HepG2 (cell line): ENCODE measurements around the gene ATP8B1. TPM values are rescaled to one million over a fixed set of nuclear protein-coding genes. Genes with fewer than 3 reads are reported as not detected.

Experiments
- ATAC-seq: fragments of 200-7000 bp; cut with Tn5 transposase; 3 replicates; pipeline ENCODE4 v1.9.1; 2020; ENCODE audit warnings: mild to moderate bottlenecking, moderate library complexity
- BruUV-seq: library from RNA; stranded (reverse); fragments of 400-500 nt; replicated peaks from 2 replicates; lab custom pipeline; 2021; lab: Mats Ljungman, UMichigan
- CTCF ChIA-PET: fragments of 300-600 bp; formaldehyde crosslinking; extraction: SDS; loops from one replicate; lab custom pipeline; 2021; ENCODE audit warnings: low total read pairs, inconsistent platforms, low intra/inter-chr PET ratio; lab: Yijun Ruan, JAX
- POLR2A ChIA-PET: fragments of 350-600 bp; sonication (Branson Sonifier 250); formaldehyde crosslinking; loops from one replicate; lab custom pipeline; 2020; ENCODE audit warnings: antibody characterized with exemption, inconsistent platforms; lab: Yijun Ruan, JAX
- DNase-seq: peaks from one replicate; pipeline ENCODE4 v3.0.0-alpha.2; 2015; ENCODE audit warnings: low spot score
- FAIRE-seq: peaks from 3 replicates; lab custom pipeline; 2011; peaks lifted over from hg19 to GRCh38; lab: Jason Lieb, UNC
- H2AFZ ChIP-seq: one replicate; pipeline ENCODE4 v1.6.1; 2011; ENCODE audit warnings: low read length, inconsistent platforms
- H3K27ac ChIP-seq: fragments of 300-600 bp; 3 replicates; pipeline ENCODE4 v1.8.0; 2011; ENCODE audit warnings: mixed run types, mild to moderate bottlenecking, mixed read lengths, low read length, inconsistent platforms; ENCODE audit not compliant: insufficient read depth; ENCODE audit errors: extremely low read length
- H3K27me3 ChIP-seq, 2 experiments: fragments of 200-600 bp in 1 of 2; 2 replicates in 1 of 2; 3 replicates in 1 of 2; pipeline versions ENCODE4 v1.6.0 to v1.8.0; 2011; ENCODE audit warnings: low read length in 2 of 2, mild to moderate bottlenecking in 2 of 2, moderate library complexity in 2 of 2, inconsistent platforms in 1 of 2; ENCODE audit not compliant: insufficient read depth in 2 of 2, control insufficient read depth in 1 of 2
- H3K36me3 ChIP-seq, 2 experiments: fragments of 200-600 bp in 1 of 2; replicated peaks in 1 of 2; 2 replicates in 1 of 2; 3 replicates in 1 of 2; pipeline versions ENCODE4 v1.5.1 to v1.8.0; 2011; ENCODE audit warnings: low read length in 2 of 2, inconsistent platforms in 1 of 2; ENCODE audit not compliant: insufficient read depth in 2 of 2, control insufficient read depth in 1 of 2
- H3K4me1 ChIP-seq: 2 replicates; pipeline ENCODE4 v1.5.1; 2012; ENCODE audit warnings: low read length, inconsistent platforms; ENCODE audit not compliant: insufficient read depth
- H3K4me2 ChIP-seq: 2 replicates; pipeline ENCODE4 v1.6.0; 2011; ENCODE audit warnings: low read depth, low read length, inconsistent platforms
- H3K4me3 ChIP-seq, 3 experiments: fragments of 200-600 bp in 1 of 3; sonication (generic), shearing (Covaris generic) in 1 of 3; replicated peaks in 1 of 3; 2 replicates each; pipeline ENCODE4 v1.5.1; 2011 to 2016; ENCODE audit warnings: low read length in 3 of 3, inconsistent platforms in 2 of 3, low read depth in 2 of 3, mild to moderate bottlenecking in 2 of 3, control low read depth in 1 of 3, mixed read lengths in 1 of 3; ENCODE audit not compliant: insufficient read depth in 1 of 3
- H3K79me2 ChIP-seq: one replicate; pipeline ENCODE4 v1.6.1; 2011; ENCODE audit warnings: low read length, inconsistent platforms; ENCODE audit not compliant: insufficient read depth
- H3K9ac ChIP-seq: 2 replicates; pipeline ENCODE4 v1.6.0; 2011; ENCODE audit warnings: mild to moderate bottlenecking, low read depth, low read length, inconsistent platforms; ENCODE audit not compliant: insufficient read depth
- H3K9me3 ChIP-seq: 2 replicates; pipeline ENCODE4 v1.5.1; 2012; ENCODE audit warnings: mild to moderate bottlenecking, low read length
- H4K20me1 ChIP-seq: 2 replicates; pipeline ENCODE4 v1.6.0; 2011; ENCODE audit warnings: inconsistent platforms, mild to moderate bottlenecking, low read length, moderate library complexity; ENCODE audit not compliant: insufficient read depth
- AKAP8 ChIP-seq: sonication (generic); formaldehyde crosslinking; IDR thresholded peaks from 2 replicates; pipeline ENCODE4 v1.5.1; 2020; ENCODE audit warnings: mild to moderate bottlenecking, missing genetic modification reagents
- CEBPB ChIP-seq: IDR thresholded peaks from 2 replicates; pipeline ENCODE4 v1.6.1; 2011; ENCODE audit warnings: low read depth, low read length, improper control_type of control experiment, borderline replicate concordance
- CSRNP1 ChIP-seq: sonication (generic); formaldehyde crosslinking; IDR thresholded peaks from 2 replicates; pipeline ENCODE4 v1.8.1; 2023; ENCODE audit warnings: mild to moderate bottlenecking, missing genetic modification reagents
- GLI4 ChIP-seq: sonication (generic); formaldehyde crosslinking; IDR thresholded peaks from 2 replicates; pipeline ENCODE4 v1.5.1; 2020; ENCODE audit warnings: missing genetic modification reagents, mild to moderate bottlenecking, moderate library complexity, borderline replicate concordance
- HDAC2 ChIP-seq: sonication (generic); formaldehyde crosslinking; IDR thresholded peaks from 2 replicates; pipeline ENCODE4 v1.4.0; 2020; ENCODE audit warnings: missing genetic modification reagents
- HES4 ChIP-seq: sonication (generic); formaldehyde crosslinking; IDR thresholded peaks from 2 replicates; pipeline ENCODE4 v1.9.0; 2021; ENCODE audit warnings: mild to moderate bottlenecking, missing genetic modification reagents, borderline replicate concordance
- KMT2A ChIP-seq: sonication (generic); formaldehyde crosslinking; IDR thresholded peaks from 2 replicates; pipeline ENCODE4 v1.4.0; 2020; ENCODE audit warnings: missing genetic modification reagents
- PHF21A ChIP-seq: sonication (generic); formaldehyde crosslinking; IDR thresholded peaks from 2 replicates; pipeline ENCODE4 v1.5.0; 2020; ENCODE audit warnings: mild to moderate bottlenecking, missing genetic modification reagents
- SALL1 ChIP-seq: sonication (generic); formaldehyde crosslinking; IDR thresholded peaks from 2 replicates; pipeline ENCODE4 v1.8.0; 2022; ENCODE audit warnings: mild to moderate bottlenecking, missing genetic modification reagents
- ZC3H13 ChIP-seq: sonication (generic); formaldehyde crosslinking; IDR thresholded peaks from 2 replicates; pipeline ENCODE4 v1.8.1; 2023; ENCODE audit warnings: mild to moderate bottlenecking, missing genetic modification reagents, moderate library complexity
- ZIK1 ChIP-seq: sonication (generic); formaldehyde crosslinking; IDR thresholded peaks from 2 replicates; pipeline ENCODE4 v1.5.0; 2020; ENCODE audit warnings: mild to moderate bottlenecking, low read depth, missing genetic modification reagents, borderline replicate concordance
- ZNF224 ChIP-seq: sonication (generic); formaldehyde crosslinking; IDR thresholded peaks from 2 replicates; pipeline ENCODE4 v1.5.0; 2020; ENCODE audit warnings: mild to moderate bottlenecking, missing genetic modification reagents
- ZNF275 ChIP-seq: sonication (generic); formaldehyde crosslinking; IDR thresholded peaks from 2 replicates; pipeline ENCODE4 v1.8.0; 2022; ENCODE audit warnings: missing genetic modification reagents, mild to moderate bottlenecking, inconsistent platforms, borderline replicate concordance
- ZNF331 ChIP-seq: sonication (generic); formaldehyde crosslinking; IDR thresholded peaks from 2 replicates; pipeline ENCODE4 v1.4.0; 2020; ENCODE audit warnings: missing genetic modification reagents
- WGBS: methylation state at CpG from one replicate; pipeline ENCODE4 v1.1.6; 2017; ENCODE audit warnings: low lambda C conversion rate; 5-methylcytosine and 5-hydroxymethylcytosine counted together
- in situ Hi-C: cut with HindIII; loops from 2 replicates; pipeline ENCODE4 v1.10.0; 2017; ENCODE audit warnings: low pct_unique_long_range_greater_than_20kb; ENCODE audit not compliant: extremely low pct_ligation_motif_present
- intact Hi-C: fragments of 100-400 bp; cut with micrococcal nuclease; formaldehyde crosslinking; loops from one replicate; pipeline ENCODE4 v1.10.0; 2022; ENCODE audit not compliant: unreplicated experiment
- polyA plus RNA-seq, 8 experiments: library from polyadenylated mRNA; depleted of rRNA in 3 of 8; stranded (reverse) in 7 of 8; unstranded in 1 of 8; fragments of >200 nt; fragmentation: Illumina TruSeq in 4 of 8; extraction: Trizol in 4 of 8; gene quantifications; 2 replicates each; pipeline versions ENCODE4 v1.2.1 to v1.2.3, GENCODE V29; 2011 to 2016; ENCODE audit warnings: low read depth in 4 of 8, missing spikeins in 1 of 8, mixed read lengths in 1 of 8; ENCODE audit not compliant: insufficient read depth in 1 of 8
- total RNA-seq, 5 experiments: library from RNA; depleted of rRNA; stranded (reverse); fragments of >200 nt; fragmentation: Illumina TruSeq; extraction: Trizol; gene quantifications; 2 replicates each; pipeline ENCODE4 v1.2.3, GENCODE V29; 2016; ENCODE audit warnings: low read depth in 1 of 5
- TF ChIP-seq, protein P1 (sequence below): sonication (generic); formaldehyde crosslinking; conservative IDR thresholded peaks from 2 replicates; pipeline ENCODE4 v1.4.0; 2020; ENCODE audit warnings: missing genetic modification reagents
- TF ChIP-seq, protein P2 (sequence below): sonication (generic); formaldehyde crosslinking; IDR thresholded peaks from 2 replicates; pipeline ENCODE4 v1.4.0; 2020; ENCODE audit warnings: missing genetic modification reagents, low read depth, mild to moderate bottlenecking, borderline replicate concordance

Gene ATP8B1
- total and polyA plus RNA-seq, 2 of the 13 experiments (the other 11 are each of a cell fraction or from before 2014, with no cell fraction given): 2.8 to 4.0 TPM

DNA sequence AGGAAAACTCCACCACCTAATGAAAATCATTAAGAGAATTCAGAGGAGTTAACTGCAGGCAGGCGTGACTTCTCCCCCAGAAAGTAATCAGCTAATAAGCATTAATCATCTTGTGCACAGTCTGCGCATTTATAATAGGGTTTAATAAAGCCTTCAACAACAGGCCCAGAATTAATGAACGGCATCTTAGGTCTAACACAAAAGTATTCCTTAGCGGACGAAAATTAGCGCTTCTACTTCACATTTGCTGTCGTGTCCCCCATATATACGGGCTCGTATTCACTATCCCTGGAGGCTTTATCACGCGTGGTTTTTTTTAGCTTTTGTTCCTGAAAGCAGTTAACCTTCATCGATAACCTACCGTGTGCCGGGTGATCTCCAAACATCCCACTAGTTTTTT lies 1.8 kb downstream of the ATP8B1 start (continued):
- TF ChIP-seq, protein P1, sequence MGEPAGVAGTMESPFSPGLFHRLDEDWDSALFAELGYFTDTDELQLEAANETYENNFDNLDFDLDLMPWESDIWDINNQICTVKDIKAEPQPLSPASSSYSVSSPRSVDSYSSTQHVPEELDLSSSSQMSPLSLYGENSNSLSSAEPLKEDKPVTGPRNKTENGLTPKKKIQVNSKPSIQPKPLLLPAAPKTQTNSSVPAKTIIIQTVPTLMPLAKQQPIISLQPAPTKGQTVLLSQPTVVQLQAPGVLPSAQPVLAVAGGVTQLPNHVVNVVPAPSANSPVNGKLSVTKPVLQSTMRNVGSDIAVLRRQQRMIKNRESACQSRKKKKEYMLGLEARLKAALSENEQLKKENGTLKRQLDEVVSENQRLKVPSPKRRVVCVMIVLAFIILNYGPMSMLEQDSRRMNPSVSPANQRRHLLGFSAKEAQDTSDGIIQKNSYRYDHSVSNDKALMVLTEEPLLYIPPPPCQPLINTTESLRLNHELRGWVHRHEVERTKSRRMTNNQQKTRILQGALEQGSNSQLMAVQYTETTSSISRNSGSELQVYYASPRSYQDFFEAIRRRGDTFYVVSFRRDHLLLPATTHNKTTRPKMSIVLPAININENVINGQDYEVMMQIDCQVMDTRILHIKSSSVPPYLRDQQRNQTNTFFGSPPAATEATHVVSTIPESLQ (CRISPR knock-in tag): no peak
- TF ChIP-seq GLI4 (CRISPR knock-in tag): no peak
- no peak for TF ChIP-seq AKAP8 (CRISPR knock-in tag)
- no peak for TF ChIP-seq HES4 (CRISPR knock-in tag)
- no peak for TF ChIP-seq ZC3H13 (CRISPR knock-in tag)
- TF ChIP-seq, all 625 proteins: peak for 0

GRCh38 chr18:57798713-57799373 lies 4.3 kb downstream of the ATP8B1 start:
- H3K27me3 ChIP-seq: peaks cover 2 to 4% of the 10 kb centered on the region in 2 experiments; a peak in 2 of 5 replicates
- 4% methylated on average over 4 of the region's 4 CpGs for WGBS
- H3K4me2 ChIP-seq: peak overlapping the region; percentile 66
- H3K4me1 ChIP-seq: peaks cover 77% of the 10 kb centered on the region
- H3K9me3 ChIP-seq: no peaks in the 10 kb centered on the region
- H3K9ac ChIP-seq: peak overlapping the region; percentile 25; the same call in 1 of the 2 replicates
- FAIRE-seq (peak; percentile 80), ATAC-seq (peak; percentile 39), DNase-seq (peak; percentile 51)
- H3K27ac ChIP-seq: peak overlapping the region; percentile 74
- BruUV-seq: no TSS peak
- H2AFZ ChIP-seq: no peak overlapping the region
- peaks cover 16% of the 10 kb centered on the region for H3K79me2 ChIP-seq
- POLR2A ChIA-PET: no interaction called here
- CTCF ChIA-PET: interaction anchor here (0.7 kb wide), 1 partner anchor 12 kb away, joined by 3 read pairs; no protein-coding TSS in a partner anchor
- H3K36me3 ChIP-seq: no peaks in the 10 kb centered on the region
- no peaks in the 10 kb centered on the region for H4K20me1 ChIP-seq
- peak overlapping the region in 2 of 3 experiments; percentile 0 to 42; a peak in 3 of 6 replicates for H3K4me3 ChIP-seq
- intact Hi-C loops: loop anchor here (5.0 kb wide), 1 partner anchor 87 kb away; no protein-coding TSS in a partner anchor
- in situ Hi-C loops: no loop called here
- TF ChIP-seq PHF21A (CRISPR knock-in tag) (peak; percentile 29; the same call in 1 of the 2 replicates), KMT2A (CRISPR knock-in tag) (0 out of 2 replicates have a peak, but pooled peaks have one; percentile 10), SALL1 (peak; percentile 37), ZNF331 (CRISPR knock-in tag) (peak; percentile 6; the same call in 1 of the 2 replicates), CEBPB (peak; percentile 30; the same call in 1 of the 2 replicates), ZNF224 (CRISPR knock-in tag) (no peak), ZNF275 (CRISPR knock-in tag) (no peak), ZIK1 (CRISPR knock-in tag) (no peak), CSRNP1 (CRISPR knock-in tag) (no peak), HDAC2 (CRISPR knock-in tag) (0 out of 2 replicates have a peak, but pooled peaks have one; percentile 14)
- TF ChIP-seq, protein P2, sequence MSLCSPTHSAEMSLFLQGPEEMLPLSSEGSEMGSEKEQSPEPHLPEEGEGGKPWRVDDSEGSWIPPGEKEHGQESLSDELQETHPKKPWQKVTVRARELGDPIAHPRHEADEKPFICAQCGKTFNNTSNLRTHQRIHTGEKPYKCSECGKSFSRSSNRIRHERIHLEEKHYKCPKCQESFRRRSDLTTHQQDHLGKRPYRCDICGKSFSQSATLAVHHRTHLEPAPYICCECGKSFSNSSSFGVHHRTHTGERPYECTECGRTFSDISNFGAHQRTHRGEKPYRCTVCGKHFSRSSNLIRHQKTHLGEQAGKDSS: 0 out of 2 replicates have a peak, but pooled peaks have one; percentile 46
